Measurements from ENCODE around the gene CDC34.

Gene CDC34

DNA sequence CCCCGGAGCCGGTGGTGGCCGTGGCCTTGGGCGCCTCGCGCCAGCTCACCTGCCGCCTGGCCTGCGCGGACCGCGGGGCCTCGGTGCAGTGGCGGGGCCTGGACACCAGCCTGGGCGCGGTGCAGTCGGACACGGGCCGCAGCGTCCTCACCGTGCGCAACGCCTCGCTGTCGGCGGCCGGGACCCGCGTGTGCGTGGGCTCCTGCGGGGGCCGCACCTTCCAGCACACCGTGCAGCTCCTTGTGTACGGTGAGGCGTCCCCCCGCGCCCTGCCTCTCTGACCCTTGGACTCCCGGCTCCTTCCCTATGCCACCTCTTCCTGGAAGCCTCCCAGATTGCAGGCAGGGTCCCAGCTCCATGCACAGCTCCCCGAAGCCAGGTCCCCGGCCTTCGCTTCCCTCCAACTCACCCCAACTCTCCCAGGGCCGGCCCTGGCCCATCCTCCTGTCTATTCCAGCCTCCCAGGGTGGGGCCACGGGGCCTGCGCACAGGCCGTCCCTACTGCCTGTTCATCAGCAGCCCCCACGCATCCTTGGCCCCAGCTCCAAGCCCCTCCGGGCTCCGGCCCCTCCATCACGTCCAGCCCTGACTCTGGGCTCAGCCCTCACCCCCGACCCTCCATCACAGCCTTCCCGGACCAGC, 33.6 kb upstream of the CDC34 start:
- no peak for DNase-seq

DNA sequence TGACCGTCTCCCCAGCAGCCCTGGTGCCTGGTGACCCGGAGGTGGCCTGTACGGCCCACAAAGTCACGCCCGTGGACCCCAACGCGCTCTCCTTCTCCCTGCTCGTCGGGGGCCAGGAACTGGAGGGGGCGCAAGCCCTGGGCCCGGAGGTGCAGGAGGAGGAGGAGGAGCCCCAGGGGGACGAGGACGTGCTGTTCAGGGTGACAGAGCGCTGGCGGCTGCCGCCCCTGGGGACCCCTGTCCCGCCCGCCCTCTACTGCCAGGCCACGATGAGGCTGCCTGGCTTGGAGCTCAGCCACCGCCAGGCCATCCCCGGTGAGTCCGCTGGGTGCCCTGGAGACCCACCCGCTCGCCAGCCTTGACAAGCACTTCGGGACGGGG, 33.1 kb upstream of the CDC34 start:
- DNase-seq, result no peak

GRCh38 chr19:498977-499623, 32.5 kb upstream of the CDC34 start:
- no peak for DNase-seq

DNA sequence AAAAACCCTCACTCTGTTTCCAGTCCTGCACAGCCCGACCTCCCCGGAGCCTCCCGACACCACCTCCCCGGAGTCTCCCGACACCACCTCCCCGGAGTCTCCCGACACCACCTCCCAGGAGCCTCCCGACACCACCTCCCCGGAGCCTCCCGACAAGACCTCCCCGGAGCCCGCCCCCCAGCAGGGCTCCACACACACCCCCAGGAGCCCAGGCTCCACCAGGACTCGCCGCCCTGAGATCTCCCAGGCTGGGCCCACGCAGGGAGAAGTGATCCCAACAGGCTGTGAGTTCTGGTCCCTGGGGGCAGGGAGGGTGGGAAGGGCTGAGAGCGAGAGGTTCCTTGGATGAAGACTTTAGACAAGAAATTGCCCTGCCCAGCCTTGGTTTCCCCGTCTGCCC, 29.9 kb upstream of the CDC34 start:
- no peak for DNase-seq

DNA sequence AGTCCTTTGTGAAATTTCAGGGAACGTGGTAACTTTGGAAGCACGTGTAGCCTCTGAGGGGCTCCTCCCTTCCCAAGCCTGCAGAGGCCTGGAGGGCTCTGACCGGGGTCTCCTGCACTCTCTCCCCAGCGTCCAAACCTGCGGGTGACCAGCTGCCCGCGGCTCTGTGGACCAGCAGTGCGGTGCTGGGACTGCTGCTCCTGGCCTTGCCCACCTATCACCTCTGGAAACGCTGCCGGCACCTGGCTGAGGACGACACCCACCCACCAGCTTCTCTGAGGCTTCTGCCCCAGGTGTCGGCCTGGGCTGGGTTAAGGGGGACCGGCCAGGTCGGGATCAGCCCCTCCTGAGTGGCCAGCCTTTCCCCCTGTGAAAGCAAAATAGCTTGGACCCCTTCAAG, 26.9 kb upstream of the CDC34 start:
- DNase-seq, result no peak

- peak; percentile 98 for DNase-seq
Observed at GRCh38 chr19:506404-507285, 24.9 kb upstream of the CDC34 start.

DNA sequence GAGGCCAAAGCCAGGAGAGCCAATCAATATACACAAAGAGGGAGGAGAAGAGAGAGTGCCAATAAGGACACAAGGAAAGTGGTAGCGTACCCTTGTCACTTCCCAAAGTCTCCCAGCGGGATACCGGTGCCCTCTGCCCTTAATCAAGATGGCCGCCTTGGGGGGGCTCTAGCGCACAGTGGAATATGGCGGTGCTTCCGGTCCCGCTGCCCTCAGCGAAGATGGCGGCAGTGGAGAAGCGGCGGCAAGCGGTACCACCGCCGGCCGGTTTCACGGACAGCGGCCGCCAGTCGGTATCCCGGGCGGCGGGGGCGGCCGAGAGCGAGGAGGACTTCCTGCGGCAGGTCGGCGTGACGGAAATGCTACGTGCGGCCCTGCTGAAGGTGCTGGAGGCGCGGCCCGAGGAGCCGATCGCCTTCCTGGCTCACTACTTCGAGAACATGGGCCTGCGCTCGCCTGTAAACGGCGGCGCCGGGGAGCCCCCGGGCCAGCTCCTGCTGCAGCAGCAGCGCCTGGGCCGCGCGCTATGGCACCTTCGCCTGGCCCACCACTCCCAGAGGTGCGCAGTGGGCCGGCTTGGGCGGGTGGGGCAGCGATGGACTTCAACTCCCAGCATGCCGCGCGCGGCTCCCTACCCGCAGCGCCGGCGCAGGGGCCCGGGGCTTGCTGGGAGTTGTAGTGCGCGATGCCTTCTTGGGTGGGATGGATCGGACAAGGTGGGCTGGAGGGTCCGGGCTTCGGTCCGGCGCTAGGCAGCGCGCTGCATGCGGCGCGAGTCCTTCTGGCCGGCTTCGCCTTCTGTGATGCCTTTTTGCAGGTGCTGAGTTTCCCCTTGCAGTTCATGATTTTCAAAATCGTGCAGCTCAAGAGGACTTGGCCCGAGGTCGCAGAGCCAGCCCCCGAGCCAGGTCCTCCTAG, 24.0 kb upstream of the CDC34 start, which contains the start of gene TPGS1:
TPGS1 (plus strand) TSS at position 212 of the 918 bp plus-strand sequence; CDS start at position 222, 10 bp downstream.
- peak; percentile 98 for DNase-seq

DNA sequence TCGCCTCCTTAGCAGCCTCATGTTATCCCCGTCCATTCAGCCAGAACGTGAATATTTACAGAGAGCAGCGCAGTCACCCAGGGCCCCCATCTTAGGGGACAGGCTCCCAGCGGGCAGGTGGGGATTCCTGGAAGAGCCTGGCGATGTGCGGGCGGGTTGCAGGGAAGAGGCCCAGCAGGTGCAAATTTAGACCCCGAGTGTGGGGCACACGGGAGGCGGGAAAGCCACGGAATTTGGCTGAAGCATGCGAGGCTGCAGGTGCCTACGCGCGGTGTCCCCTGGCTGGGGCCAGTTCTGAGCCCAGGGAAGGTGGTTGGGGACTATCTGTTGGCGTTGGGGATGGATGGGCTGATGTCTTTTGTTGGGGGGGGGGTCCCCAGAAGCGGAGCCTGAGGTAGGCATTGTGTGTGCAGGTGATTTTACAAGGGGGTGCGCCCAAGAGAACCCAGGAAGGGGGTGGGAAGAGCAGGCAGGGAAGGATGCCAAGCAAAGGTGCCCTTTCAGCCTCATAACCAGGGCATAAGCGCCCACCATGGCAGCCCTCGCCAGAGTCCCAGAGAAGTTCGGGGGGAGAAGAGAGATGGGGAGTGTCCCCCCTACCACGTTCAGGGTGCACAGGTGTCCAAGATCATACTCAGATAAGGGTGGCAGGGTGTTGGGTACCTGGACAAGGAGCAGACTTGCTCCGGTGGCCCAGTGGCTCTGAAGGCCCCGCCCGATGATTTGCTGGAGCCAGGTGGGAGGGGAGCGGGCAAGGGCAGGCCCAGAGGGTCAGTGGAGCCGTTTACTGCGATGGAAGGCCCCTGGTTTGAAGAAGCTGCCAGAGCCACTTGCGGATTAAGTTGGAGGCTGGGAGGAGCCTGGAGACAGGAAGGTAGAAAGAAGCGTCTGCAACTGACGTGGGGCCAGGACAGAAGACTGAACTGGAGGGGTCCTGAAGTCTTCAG, 23.1 kb upstream of the CDC34 start:
- no peak for DNase-seq

DNA sequence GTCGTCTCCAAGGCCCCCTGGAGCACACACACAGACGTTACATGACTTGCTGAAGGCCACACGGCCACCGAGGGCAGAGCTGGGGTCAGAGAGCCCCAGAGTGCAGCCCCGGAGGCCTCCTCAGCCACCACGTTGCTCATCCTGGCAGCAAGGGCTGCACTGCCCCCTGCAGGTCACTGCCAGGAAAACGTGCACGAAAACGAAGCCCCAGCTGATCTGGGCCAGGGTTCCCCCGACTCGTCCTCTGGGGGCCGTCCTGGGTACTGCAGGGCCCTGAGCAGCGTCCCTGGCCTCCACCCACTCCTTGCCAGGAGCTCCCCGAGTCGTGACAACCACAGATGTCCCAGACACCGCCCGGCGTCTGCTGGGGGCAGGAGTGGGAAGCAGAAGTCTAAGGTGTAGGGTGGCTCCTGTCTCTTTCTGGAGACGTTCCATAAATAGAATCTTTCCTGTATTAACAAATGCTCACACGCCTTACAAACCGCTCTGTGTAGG, 20.9 kb upstream of the CDC34 start:
- DNase-seq, result peak; percentile 84

- peak; percentile 89 for DNase-seq
Observed at GRCh38 chr19:511101-511851, 20.3 kb upstream of the CDC34 start.

GRCh38 chr19:512547-513365, 18.8 kb upstream of the CDC34 start:
- DNase-seq, result no peak

GRCh38 chr19:513368-514165, 18.0 kb upstream of the CDC34 start:
- no peak for DNase-seq

- no peak for DNase-seq
Observed at GRCh38 chr19:514166-514663, 17.3 kb upstream of the CDC34 start.

GRCh38 chr19:517721-518597, 13.6 kb upstream of the CDC34 start:
- no peak for DNase-seq

GRCh38 chr19:518598-519231, 12.8 kb upstream of the CDC34 start:
- DNase-seq, result no peak

- DNase-seq, result no peak
Observed at GRCh38 chr19:519449-519865, 12.1 kb upstream of the CDC34 start.

DNA sequence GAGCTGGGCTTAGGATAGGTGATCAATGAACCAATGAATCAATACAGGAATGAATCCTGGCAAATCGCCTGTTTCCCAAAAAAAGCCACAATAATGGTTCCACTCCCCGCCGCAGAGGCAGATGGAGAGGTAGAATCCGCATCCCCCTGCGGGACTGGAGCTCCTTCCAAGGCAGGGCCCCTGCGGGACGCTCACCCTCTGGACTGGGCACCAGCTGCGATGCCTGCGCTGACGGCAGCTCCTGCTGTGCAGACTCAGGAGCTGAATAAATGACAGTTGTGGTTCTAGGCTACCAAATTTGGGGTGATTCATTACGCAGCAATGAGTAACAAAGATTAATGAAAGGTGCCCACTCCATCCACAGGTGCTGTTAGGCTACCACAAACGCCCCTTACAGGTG, 8.8 kb upstream of the CDC34 start:
- DNase-seq, result no peak

Data from NCI-H2107 (cell line).